HEK293T (cell line): ENCODE measurements around the gene TBX18.

Source experiments
- ARNT ChIP-seq: fragments of 450-650 bp; IDR thresholded peaks from 2 replicates; pipeline ENCODE4 v1.6.1; 2017; ENCODE audit warnings: mild to moderate bottlenecking
- BHLHE40 ChIP-seq: fragments of 450-650 bp; IDR thresholded peaks from 2 replicates; pipeline ENCODE4 v1.6.1; 2016; ENCODE audit warnings: mild to moderate bottlenecking, moderate library complexity, borderline replicate concordance
- CTBP1 ChIP-seq: fragments of 450-650 bp; IDR thresholded peaks from 2 replicates; pipeline ENCODE4 v1.6.1; 2016; ENCODE audit warnings: borderline replicate concordance
- ELF4 ChIP-seq: fragments of 450-650 bp; IDR thresholded peaks from 2 replicates; pipeline ENCODE4 v1.6.1; 2017; ENCODE audit warnings: antibody characterized with exemption
- FOXA1 ChIP-seq: fragments of 450-650 bp; IDR thresholded peaks from 2 replicates; pipeline ENCODE4 v1.6.1; 2016; ENCODE audit warnings: mild to moderate bottlenecking
- FOXM1 ChIP-seq: fragments of 450-650 bp; IDR thresholded peaks from 2 replicates; pipeline ENCODE4 v1.6.1; 2017; ENCODE audit warnings: mild to moderate bottlenecking, borderline replicate concordance
- HDGF ChIP-seq: fragments of 450-650 bp; IDR thresholded peaks from 2 replicates; pipeline ENCODE4 v1.6.1; 2017; ENCODE audit warnings: antibody characterized with exemption, borderline replicate concordance
- L3MBTL2 ChIP-seq: fragments of 450-650 bp; conservative IDR thresholded peaks from 2 replicates; pipeline ENCODE4 v1.6.1; 2016; ENCODE audit warnings: mild to moderate bottlenecking
- NFRKB ChIP-seq: fragments of 450-650 bp; IDR thresholded peaks from 2 replicates; pipeline ENCODE4 v1.6.1; 2016; ENCODE audit warnings: mild to moderate bottlenecking, moderate library complexity
- PKNOX1 ChIP-seq: fragments of 450-650 bp; IDR thresholded peaks from 2 replicates; pipeline ENCODE4 v1.6.1; 2016
- SP1 ChIP-seq: fragments of 450-650 bp; IDR thresholded peaks from 2 replicates; pipeline ENCODE4 v1.6.1; 2017
- SUZ12 ChIP-seq: fragments of 450-650 bp; IDR thresholded peaks from 2 replicates; pipeline ENCODE4 v1.6.1; 2016; ENCODE audit warnings: mild to moderate bottlenecking
- TARDBP ChIP-seq: fragments of 450-650 bp; IDR thresholded peaks from 2 replicates; pipeline ENCODE4 v1.6.1; 2016
- ZNF384 ChIP-seq: fragments of 450-650 bp; IDR thresholded peaks from 2 replicates; pipeline ENCODE4 v1.6.1; 2016

GRCh38 chr6:84763003-84763885, 1.2 kb downstream of the TBX18 start:
- TF ChIP-seq ZNF384 (no peak), NFRKB (no peak), FOXM1 (no peak), ARNT (no peak), FOXA1 (no peak), BHLHE40 (no peak), L3MBTL2 (no peak; the same call in 1 of the 2 replicates), CTBP1 (no peak; the same call in 1 of the 2 replicates), SP1 (no peak), SUZ12 (no peak), TARDBP (no peak), HDGF (no peak), ELF4 (peak; percentile 16; the same call in 1 of the 2 replicates), PKNOX1 (no peak)
